IMR-90 (cell line): ENCODE data around the gene PITX1. TPM values are rescaled to one million over a fixed set of nuclear protein-coding genes. Genes with fewer than 3 reads are reported as not detected.

Experiments used
- ATAC-seq: fragments of 200-7000 bp; cut with Tn5 transposase; 2 replicates; pipeline ENCODE4 v1.9.1; 2020; ENCODE audit warnings: low read depth, mild to moderate bottlenecking, moderate library complexity
- BruUV-seq: library from RNA; stranded (reverse); fragments of 400-500 nt; replicated peaks from 2 replicates; lab custom pipeline; 2021; lab: Mats Ljungman, UMichigan
- CTCF ChIA-PET: fragments of 300-600 bp; formaldehyde crosslinking; extraction: SDS; loops from one replicate; lab custom pipeline; 2021; ENCODE audit warnings: antibody characterized with exemption; lab: Yijun Ruan, JAX
- POLR2A ChIA-PET: fragments of 300-600 bp; sonication (Branson Sonifier 250); formaldehyde crosslinking; loops from one replicate; lab custom pipeline; 2022; ENCODE audit warnings: antibody characterized with exemption; ENCODE audit not compliant: unreplicated experiment; lab: Charles Lee
- DNase-seq: peaks from one replicate; pipeline ENCODE4 v3.0.0; 2013
- H2AFZ ChIP-seq: replicated peaks from 2 replicates; pipeline ENCODE3; 2013; ENCODE audit warnings: low read length, mild to moderate bottlenecking; ENCODE audit not compliant: poor library complexity
- H2AK5ac ChIP-seq: 2 replicates; pipeline ENCODE4 v1.6.1; 2013; ENCODE audit warnings: low read depth, low read length, inconsistent platforms
- H2AK9ac ChIP-seq: replicated peaks from 2 replicates; pipeline ENCODE3; 2013; ENCODE audit warnings: mild to moderate bottlenecking, low read depth, low read length, moderate library complexity; ENCODE audit not compliant: poor library complexity
- H2BK120ac ChIP-seq: 2 replicates; pipeline ENCODE4 v1.6.1; 2013; ENCODE audit warnings: low read depth, low read length, inconsistent platforms
- H2BK15ac ChIP-seq: 3 replicates; pipeline ENCODE4 v1.6.1; 2013; ENCODE audit warnings: low read depth, low read length, inconsistent platforms
- H2BK20ac ChIP-seq: 2 replicates; pipeline ENCODE4 v1.6.1; 2013; ENCODE audit warnings: low read depth, mild to moderate bottlenecking, inconsistent platforms, low read length, moderate library complexity
- H2BK5ac ChIP-seq: 2 replicates; pipeline ENCODE4 v1.6.1; 2013; ENCODE audit warnings: mild to moderate bottlenecking, low read depth, low read length, inconsistent platforms; ENCODE audit not compliant: poor library complexity, severe bottlenecking
- H3K14ac ChIP-seq: replicated peaks from 2 replicates; pipeline ENCODE4 v1.6.1; 2013; ENCODE audit warnings: low read depth, low read length, inconsistent platforms
- H3K18ac ChIP-seq: 2 replicates; pipeline ENCODE4 v1.6.1; 2013; ENCODE audit warnings: low read depth, low read length, control low read depth
- H3K23ac ChIP-seq: 2 replicates; pipeline ENCODE4 v1.6.1; 2013; ENCODE audit warnings: low read depth, low read length, inconsistent platforms
- H3K27ac ChIP-seq: 2 replicates; pipeline ENCODE4 v1.5.1; 2013; ENCODE audit warnings: mild to moderate bottlenecking, control low read depth, low read length; ENCODE audit not compliant: insufficient read depth
- H3K27me3 ChIP-seq: 2 replicates; pipeline ENCODE4 v1.6.1; 2013; ENCODE audit warnings: low read length; ENCODE audit not compliant: control insufficient read depth, insufficient read depth
- H3K36me3 ChIP-seq: 2 replicates; pipeline ENCODE4 v1.6.1; 2013; ENCODE audit warnings: low read length, mixed read lengths; ENCODE audit not compliant: control insufficient read depth, insufficient read depth
- H3K4ac ChIP-seq: 2 replicates; pipeline ENCODE4 v1.6.1; 2013; ENCODE audit warnings: low read depth, low read length, inconsistent platforms
- H3K4me1 ChIP-seq: 2 replicates; pipeline ENCODE4 v1.6.1; 2013; ENCODE audit warnings: low read length, mixed read lengths; ENCODE audit not compliant: control insufficient read depth, insufficient read depth
- H3K4me2 ChIP-seq: 2 replicates; pipeline ENCODE4 v1.6.1; 2013; ENCODE audit warnings: low read depth, mild to moderate bottlenecking, control low read depth, low read length, moderate library complexity
- H3K4me3 ChIP-seq: 2 replicates; pipeline ENCODE4 v1.5.1; 2013; ENCODE audit warnings: low read depth, mild to moderate bottlenecking, control low read depth, low read length, moderate library complexity; ENCODE audit not compliant: insufficient read depth
- H3K56ac ChIP-seq: 2 replicates; pipeline ENCODE4 v1.6.1; 2013; ENCODE audit warnings: low read length, inconsistent platforms; ENCODE audit not compliant: insufficient read depth; ENCODE audit errors: extremely low read depth
- H3K79me1 ChIP-seq, 2 experiments: 2 replicates each; pipeline ENCODE4 v1.6.1; 2013; ENCODE audit warnings: low read length in 2 of 2, inconsistent platforms in 1 of 2, low read depth in 1 of 2
- H3K9ac ChIP-seq: 2 replicates; pipeline ENCODE4 v1.6.1; 2013; ENCODE audit warnings: low read depth, low read length, control low read depth
- H3K9me1 ChIP-seq: 2 replicates; pipeline ENCODE4 v1.6.1; 2013; ENCODE audit warnings: low read length, inconsistent platforms; ENCODE audit not compliant: insufficient read depth
- H3K9me3 ChIP-seq: 2 replicates; pipeline ENCODE4 v1.6.1; 2013; ENCODE audit warnings: low read length; ENCODE audit not compliant: control insufficient read depth, insufficient read depth
- H4K20me1 ChIP-seq: 2 replicates; pipeline ENCODE4 v1.6.1; 2013; ENCODE audit warnings: low read length, inconsistent platforms; ENCODE audit not compliant: insufficient read depth
- H4K5ac ChIP-seq: 2 replicates; pipeline ENCODE4 v1.6.1; 2013; ENCODE audit warnings: mild to moderate bottlenecking, low read depth, low read length, control low read depth
- H4K8ac ChIP-seq, 2 experiments: 2 replicates each; pipeline ENCODE4 v1.6.1; 2013; ENCODE audit warnings: low read depth in 2 of 2, low read length in 2 of 2, control low read depth in 1 of 2, inconsistent platforms in 1 of 2
- H4K91ac ChIP-seq: 2 replicates; pipeline ENCODE4 v1.6.1; 2013; ENCODE audit warnings: low read depth, low read length, inconsistent platforms; ENCODE audit not compliant: insufficient read depth
- RCOR1 ChIP-seq: IDR thresholded peaks from 2 replicates; pipeline ENCODE4 v1.6.1; 2012; ENCODE audit warnings: mild to moderate bottlenecking, low read length, improper control_type of control experiment; ENCODE audit not compliant: insufficient replicate concordance
- WGBS, 2 experiments: methylation state at CpG; one replicate each; pipeline versions ENCODE4 v1.1.5 to v1.1.7; 2013; ENCODE audit warnings: missing lambda C conversion rate in 2 of 2; ENCODE audit not compliant: insufficient read length in 1 of 2; ENCODE audit errors: extremely low coverage in 2 of 2; 5-methylcytosine and 5-hydroxymethylcytosine counted together
- dilution Hi-C: fragments of 300-500 bp; cut with HindIII; formaldehyde crosslinking; loops from one replicate; pipeline ENCODE4 v1.14.3; 2018; ENCODE audit warnings: low sequenced_read_pairs; ENCODE audit not compliant: unreplicated experiment
- in situ Hi-C: fragments of 300-500 bp; cut with MboI; formaldehyde crosslinking; loops from 3 replicates; pipeline ENCODE4 v1.14.3; 2019; ENCODE audit warnings: low sequenced_read_pairs, inconsistent platforms, mixed read lengths
- intact Hi-C: fragments of 100-400 bp; cut with micrococcal nuclease; formaldehyde crosslinking; loops from 2 replicates; pipeline ENCODE4 v1.10.0; 2022
- polyA plus RNA-seq, 3 experiments: library from polyadenylated mRNA; depleted of rRNA; stranded (reverse); fragments of >200 nt; gene quantifications; 2 replicates each; pipeline ENCODE4 v1.2.3, GENCODE V29; 2012; ENCODE audit warnings: low replicate concordance in 1 of 3
- total RNA-seq: library from RNA; depleted of rRNA; stranded (reverse); fragments of >200 nt; gene quantifications from 2 replicates; pipeline ENCODE4 v1.2.3, GENCODE V29; 2012

PITX1 gene
- total and polyA plus RNA-seq, 2 of the 4 experiments (the other 2 are of a cell fraction), result 10.4 to 29.8 TPM

DNA sequence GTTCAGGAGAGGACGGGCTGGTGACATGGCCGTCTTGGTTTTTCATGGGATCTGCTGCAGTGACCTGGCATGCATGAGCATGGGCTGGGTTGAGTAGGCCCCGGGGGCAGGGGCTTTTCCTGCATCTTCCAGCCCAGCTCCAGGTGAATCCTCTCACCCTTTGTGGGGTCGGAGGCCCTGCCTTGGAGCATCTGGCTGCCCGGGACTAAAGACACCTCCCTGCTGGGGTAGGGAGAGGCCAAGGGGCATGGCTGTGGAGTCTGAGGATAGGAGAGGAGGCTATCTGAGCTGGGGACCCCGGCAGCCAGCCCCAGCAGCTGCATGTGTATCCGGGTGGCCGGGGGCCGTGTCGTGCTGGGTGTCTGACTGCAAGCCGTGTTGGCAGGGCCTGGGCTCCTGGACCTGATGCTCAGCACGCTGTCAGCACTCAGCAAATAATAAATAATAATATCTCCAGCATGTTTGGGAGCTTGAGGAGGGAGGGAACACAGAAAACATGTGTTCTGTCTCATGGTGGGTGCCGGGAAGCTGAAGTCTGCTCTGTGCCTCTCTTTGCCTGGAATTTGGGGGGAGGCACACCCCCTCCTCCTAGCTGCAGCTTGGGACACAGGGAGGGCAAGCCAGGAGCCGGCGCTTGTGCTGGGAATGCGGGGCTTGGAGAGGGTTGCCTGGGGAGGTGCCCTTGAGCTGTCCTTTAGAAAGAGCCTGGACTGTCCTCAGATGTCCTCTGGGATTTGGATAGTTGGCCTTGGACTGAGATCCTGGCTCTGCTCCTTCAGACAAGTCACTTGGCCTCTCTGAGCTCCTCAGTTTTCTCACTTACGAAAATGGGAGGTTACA, 28.4 kb upstream of the PITX1 start:
- Histone ChIP-seq H2BK120ac (no peak overlapping the region), H3K36me3 (peaks cover 2% of the 10 kb centered on the region; the same call in 1 of the 2 replicates), H3K14ac (no peak overlapping the region), H4K8ac (no peak overlapping the region), H2AK9ac (no peak overlapping the region), H3K4me1 (no peaks in the 10 kb centered on the region), H3K9me1 (0 out of 2 replicates have a peak, but pooled peaks cover 7% of the 10 kb centered on the region), H4K5ac (no peak overlapping the region), H3K27ac (no peak overlapping the region), H3K9me3 (no peaks in the 10 kb centered on the region), H3K23ac (no peak overlapping the region), H3K4me3 (no peak overlapping the region), H4K20me1 (no peaks in the 10 kb centered on the region), H2AFZ (no peak overlapping the region), H2BK15ac (no peak overlapping the region), H3K56ac (no peak overlapping the region), H3K18ac (no peak overlapping the region), H3K9ac (no peak overlapping the region), H2BK20ac (no peak overlapping the region), H2BK5ac (no peak overlapping the region), H2AK5ac (no peak overlapping the region), H3K27me3 (peaks cover 6% of the 10 kb centered on the region; the same call in 1 of the 2 replicates), H3K4ac (no peak overlapping the region), H3K4me2 (no peak overlapping the region), H4K91ac (no peak overlapping the region), H3K79me1 (no peaks in the 10 kb centered on the region)
- dilution Hi-C loops (no loop called here), intact Hi-C loops (no loop called here), in situ Hi-C loops (no loop called here)
- CTCF ChIA-PET, result interaction anchor here (0.9 kb wide), 1 partner anchor 10 kb away, joined by 3 read pairs; no protein-coding TSS in a partner anchor
- 58% methylated on average over 2 of the region's 17 CpGs; no CpG with 5 or more reads in 1 of the 2 experiments for WGBS, 2 experiments
- POLR2A ChIA-PET, result no interaction called here
- no peak for TF ChIP-seq RCOR1
- ATAC-seq, result no peak
- no TSS peak for BruUV-seq
- DNase-seq, result no peak
